Mucosa of gallbladder (tissue), 1 donor: Measurements from ENCODE around the gene MYO15A. TPM values are rescaled to one million over a fixed set of nuclear protein-coding genes. Genes with fewer than 3 reads are reported as not detected.

ENCODE experiments used
- DNase-seq: peaks from one replicate; pipeline ENCODE4 v3.0.0-alpha.2; 2020; ENCODE audit warnings: low spot score
- total RNA-seq: library from RNA; stranded (reverse); gene quantifications from one replicate; pipeline ENCODE4 v1.2.1, GENCODE V29; 2021
- donor health status: DM: no; HTN: no; CAD: no.

Gene MYO15A
- total RNA-seq, 1 donor from 2014 or later = 3.3 TPM

DNA sequence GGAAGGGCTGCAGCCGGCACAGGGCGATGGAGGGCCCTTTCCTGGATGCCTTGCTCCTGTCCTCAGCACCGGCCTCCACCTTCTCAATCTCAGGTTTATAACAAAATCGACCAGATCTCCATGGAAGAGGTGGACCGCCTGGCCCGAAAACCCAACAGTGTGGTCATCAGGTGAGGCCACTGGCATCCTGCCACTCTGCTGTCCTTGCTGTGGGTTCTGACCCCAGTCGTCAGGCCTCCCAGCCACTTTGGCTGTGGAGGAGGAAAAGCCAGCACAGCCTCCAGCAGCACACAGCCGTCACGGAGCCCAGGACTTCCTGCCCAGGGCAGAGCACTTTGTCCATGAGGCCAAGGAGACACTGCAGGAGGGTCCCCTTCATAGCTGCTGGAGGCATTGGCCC lies 6.7 kb upstream of the MYO15A start:
- no peak for DNase-seq

- DNase-seq = no peak
Measured at GRCh38 chr17:18102640-18103039, 5.9 kb upstream of the MYO15A start.

GRCh38 chr17:18105027-18105426 lies 3.5 kb upstream of the MYO15A start:
- no peak for DNase-seq

- DNase-seq = no peak
Measured at GRCh38 chr17:18105595-18105994, 3.0 kb upstream of the MYO15A start.

DNA sequence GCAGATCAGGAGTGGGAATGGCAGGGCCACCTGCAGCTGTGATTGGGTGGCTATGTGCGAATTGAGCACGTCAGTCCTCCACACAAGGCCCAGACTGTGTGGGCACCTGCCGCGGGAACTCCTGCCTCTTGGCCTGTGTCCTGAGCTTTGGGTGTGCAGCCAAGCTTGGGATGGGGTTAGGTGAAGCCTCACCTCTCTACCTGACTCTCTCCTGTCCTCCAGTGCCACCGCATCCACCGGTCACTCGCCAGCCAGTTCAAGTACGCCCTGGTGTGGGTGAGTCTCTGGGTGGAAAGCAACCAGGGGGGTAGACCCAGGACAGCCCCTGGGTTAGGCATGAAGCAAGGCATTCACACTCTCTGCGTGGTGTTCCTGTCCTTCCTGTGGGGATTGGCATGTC lies 2.3 kb upstream of the MYO15A start:
- DNase-seq = no peak

DNA sequence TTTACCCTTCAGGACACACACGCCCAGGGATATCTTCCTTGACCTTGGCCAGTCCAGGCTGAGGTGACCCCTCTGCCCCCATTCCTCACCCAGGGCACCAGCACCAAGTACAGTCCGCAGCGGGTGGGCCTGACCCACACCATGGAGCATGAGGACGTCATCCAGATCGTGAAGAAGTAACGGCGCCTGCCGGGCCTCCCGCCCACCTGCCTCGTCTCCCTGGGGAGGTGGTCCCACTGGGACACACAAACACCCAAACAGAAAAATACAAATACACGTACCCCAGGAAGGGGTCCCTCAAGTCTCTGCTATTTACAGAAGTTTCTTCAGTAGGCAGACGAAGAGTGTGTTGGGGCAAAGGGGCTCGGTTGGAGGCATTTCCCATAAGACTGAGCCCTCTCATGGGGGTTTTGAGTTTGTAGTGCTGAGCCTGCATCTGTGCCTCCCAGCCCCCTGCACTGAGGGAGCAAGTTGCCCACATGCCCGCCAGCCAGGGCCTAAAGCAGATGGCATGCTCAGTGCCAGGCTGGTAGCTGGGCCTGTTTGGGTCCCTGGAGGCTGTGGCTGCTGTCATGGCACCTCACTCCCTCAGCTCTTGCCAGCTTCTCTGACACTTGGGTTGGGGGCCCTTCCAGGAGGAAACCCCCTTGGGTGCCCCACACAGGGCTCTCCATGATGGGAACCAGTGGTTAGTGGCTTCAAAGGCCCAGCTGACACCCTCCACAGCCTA lies 1.3 kb upstream of the MYO15A start:
- DNase-seq = no peak

- DNase-seq = no peak
Measured at GRCh38 chr17:18107971-18108370, 585 bp upstream of the MYO15A start.

GRCh38 chr17:18109935-18110485 lies 1.5 kb downstream of the MYO15A start:
- DNase-seq = no peak

- DNase-seq = no peak
Measured at GRCh38 chr17:18110636-18111145, 2.1 kb downstream of the MYO15A start.

DNA sequence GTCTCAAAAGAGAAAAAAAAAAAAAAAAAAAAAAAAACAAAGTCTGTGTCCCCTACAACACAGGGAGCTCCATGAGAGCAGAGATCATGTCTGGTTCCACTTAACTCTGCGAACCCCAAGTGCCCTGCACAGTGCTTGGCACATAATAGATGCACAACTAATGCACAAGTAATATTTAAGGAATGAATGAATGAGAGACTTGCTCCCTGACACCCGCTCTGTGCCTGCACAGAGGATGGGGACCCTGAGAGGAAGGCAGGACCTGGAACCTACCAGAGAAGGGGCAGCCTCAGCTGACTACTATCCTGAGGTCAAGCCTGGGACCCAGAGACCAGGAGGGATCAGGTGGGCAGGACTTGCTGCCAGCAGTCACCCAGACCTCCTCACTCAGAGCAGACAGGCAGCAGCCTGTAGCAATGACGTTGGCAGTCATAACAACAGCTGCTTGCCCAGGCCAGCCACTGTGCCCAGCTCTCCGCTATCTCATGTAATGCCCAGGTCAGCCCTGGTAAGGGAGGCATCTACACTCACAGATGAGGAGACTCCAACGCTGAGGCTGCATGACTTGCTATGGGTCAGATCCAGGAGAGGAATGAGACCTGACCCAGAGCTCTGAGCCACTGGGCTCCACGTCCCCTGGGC lies 2.9 kb downstream of the MYO15A start:
- no peak for DNase-seq

DNA sequence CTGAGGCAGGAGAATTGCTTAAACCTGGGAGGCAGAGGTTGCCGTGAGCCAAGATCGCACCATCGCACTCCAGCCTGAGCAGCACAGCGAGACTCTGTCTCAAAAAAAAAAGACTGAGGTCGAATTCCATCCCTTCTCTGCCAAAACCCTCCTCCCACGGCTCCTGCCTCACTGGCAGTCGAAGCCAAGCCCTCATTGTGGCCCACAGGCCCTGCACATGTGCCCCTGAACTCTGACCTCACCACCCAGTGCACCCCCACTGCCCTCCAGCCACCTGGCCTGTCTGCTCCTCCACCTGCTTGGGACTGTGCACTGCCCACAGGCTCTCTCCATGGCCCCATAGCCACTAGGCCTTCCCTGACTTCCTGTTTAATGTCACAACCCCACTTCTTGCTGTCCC lies 7.0 kb downstream of the MYO15A start:
- DNase-seq = no peak

- DNase-seq = no peak
Measured at GRCh38 chr17:18116078-18116477, 7.5 kb downstream of the MYO15A start.

GRCh38 chr17:18117533-18117932 lies 9.0 kb downstream of the MYO15A start:
- no peak for DNase-seq

DNA sequence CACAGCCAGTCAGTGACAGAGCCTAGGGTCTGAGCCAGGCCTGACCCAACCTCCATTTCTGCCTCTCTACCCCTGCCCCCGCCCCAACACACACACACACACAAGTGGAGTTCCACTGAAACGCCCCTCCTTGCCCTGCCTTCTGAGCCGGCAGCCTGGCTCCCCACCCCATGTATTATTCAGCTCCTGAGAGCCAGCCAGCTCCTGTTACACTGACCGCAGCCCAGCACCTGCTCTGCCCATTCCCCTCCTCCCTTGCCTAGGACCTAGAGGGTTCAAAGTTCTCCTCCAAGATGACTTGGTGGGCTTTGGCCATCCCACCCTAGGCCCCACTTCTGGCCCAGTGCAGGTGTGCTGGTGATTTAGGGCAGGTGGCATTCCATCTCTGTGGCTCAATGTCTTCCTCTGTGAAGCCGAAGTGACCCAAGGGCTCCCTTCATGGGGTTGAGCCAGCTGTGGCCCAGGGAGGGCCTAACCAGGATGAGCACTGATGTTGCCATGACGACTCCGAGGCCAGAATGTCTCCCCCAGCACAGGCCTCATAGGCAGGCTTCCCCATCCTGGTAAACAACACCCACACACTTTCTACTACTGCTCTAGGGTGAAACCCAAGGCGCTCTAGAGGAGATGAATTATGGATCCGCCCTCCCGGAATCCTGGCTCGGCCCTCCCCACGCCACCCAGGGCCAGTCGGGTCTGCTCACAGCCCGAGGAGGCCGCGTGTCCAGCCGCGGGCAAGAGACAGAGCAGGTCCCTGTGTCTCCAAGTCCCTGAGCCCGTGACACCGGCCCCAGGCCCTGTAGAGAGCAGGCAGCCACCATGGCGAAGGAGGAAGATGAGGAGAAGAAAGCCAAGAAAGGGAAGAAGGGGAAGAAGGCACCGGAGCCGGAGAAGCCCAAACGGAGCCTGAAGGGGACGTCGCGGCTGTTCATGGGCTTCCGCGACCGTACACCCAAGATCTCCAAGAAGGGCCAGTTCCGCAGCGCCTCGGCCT lies 9.7 kb downstream of the MYO15A start:
- DNase-seq = no peak

GRCh38 chr17:18119166-18119745 lies 10.7 kb downstream of the MYO15A start:
- no peak for DNase-seq

- no peak for DNase-seq
Measured at GRCh38 chr17:18119938-18120337, 11.4 kb downstream of the MYO15A start.

GRCh38 chr17:18120461-18121017 lies 12.0 kb downstream of the MYO15A start:
- no peak for DNase-seq

GRCh38 chr17:18121144-18121910 lies 12.8 kb downstream of the MYO15A start:
- no peak for DNase-seq

- no peak for DNase-seq
Measured at GRCh38 chr17:18122990-18123753, 14.6 kb downstream of the MYO15A start.
